Ramos (cell line): ENCODE measurements around the gene FOXK1.

Experiments
- in situ Hi-C: fragments of 300-500 bp; cut with MboI; formaldehyde crosslinking; loops from one replicate; pipeline ENCODE4 v1.14.3; 2022; ENCODE audit warnings: low sequenced_read_pairs; ENCODE audit not compliant: unreplicated experiment

Gene FOXK1

DNA sequence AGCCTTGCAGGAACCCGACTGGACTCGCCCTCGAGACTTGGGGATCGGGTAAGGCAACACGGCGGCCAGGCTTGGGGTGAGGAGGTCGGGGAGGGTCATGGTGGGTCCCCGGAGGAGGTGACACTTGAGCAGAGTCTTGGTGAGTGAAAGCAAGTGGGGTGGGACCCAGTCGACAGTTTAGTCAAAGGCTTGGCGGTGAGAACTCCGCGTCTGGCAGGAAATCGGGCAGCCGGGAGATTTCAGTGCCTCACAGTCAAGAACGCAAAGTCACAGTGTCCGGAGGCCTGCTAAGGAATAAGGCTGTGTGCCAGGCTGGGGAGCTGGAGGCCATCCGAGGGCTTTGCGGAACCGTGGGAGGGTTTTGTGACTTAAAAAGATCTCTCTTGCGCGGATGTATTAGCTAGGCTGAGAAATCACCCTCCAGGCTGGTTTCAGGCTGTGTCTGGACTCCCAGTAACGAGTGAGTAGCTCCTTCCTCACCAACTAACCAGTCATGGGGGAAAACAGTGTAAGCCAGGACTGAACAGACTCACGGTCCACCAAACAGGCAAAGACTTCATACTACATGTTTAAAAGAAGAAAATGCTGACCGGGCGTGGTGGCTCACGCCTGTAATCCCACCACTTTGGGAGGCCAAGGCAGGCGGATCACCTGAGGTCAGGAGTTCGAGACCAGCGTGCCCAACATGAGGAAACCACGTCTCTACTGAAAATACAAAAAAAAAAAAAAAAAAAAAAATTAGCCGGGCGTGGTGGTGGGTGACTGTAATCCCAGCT is 93.9 kb downstream of the FOXK1 start:
- in situ Hi-C loops, result no loop called here

- in situ Hi-C loops, result no loop called here
Observed at GRCh38 chr7:4779118-4779517, 97.0 kb downstream of the FOXK1 start.

GRCh38 chr7:4781366-4782069 is 99.4 kb downstream of the FOXK1 start:
- in situ Hi-C loops, result no loop called here

DNA sequence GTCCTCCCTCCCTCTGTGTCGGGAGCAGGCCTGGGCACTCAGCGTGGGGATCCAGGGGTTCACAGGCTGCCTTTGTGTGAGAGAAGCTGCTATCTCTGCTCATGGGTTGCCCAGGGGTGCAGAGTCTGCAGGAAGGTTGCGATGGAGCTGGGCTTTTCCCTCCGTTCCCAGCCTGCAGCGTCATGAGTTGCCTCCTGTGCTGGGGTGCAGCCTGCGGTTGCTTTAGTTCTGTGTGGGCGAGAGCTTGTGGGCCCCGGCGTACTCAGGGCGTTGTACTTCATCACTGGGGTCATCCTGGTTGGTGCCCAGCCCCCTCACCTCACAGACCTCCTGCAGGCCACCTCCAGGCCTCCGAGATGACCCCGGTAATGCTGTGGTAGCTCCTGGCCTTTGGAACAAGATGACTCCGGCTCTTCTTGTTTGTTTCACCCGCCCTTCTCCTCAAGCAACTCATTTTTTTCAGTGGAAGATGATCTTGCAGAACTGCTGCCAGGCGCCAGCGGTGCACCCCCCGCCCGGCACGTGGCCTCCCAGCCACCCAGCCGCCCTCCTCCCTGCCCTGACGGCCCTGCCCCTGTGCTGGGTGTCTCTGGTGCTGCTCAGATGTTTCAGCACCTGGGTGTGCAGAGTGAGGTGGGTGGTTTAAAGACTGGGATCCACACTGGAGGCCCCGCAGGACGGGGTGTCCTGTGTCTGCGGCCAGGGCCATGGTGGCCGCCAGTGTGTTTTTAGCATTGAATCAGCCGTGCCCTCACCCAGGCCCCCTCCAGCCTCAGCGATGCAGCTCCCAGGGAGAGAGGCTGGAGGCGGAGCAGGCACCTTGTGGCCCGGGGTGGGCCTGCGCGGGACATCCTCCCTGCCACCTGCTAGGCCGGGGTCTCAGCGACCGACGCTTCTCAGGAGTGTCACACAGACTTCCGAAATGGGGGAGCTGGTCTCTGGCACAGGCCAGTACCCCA is 100.5 kb downstream of the FOXK1 start:
- in situ Hi-C loops, result no loop called here

GRCh38 chr7:4783292-4783652 is 101.2 kb downstream of the FOXK1 start:
- in situ Hi-C loops, result no loop called here

GRCh38 chr7:4783762-4784351 is 101.8 kb downstream of the FOXK1 start:
- in situ Hi-C loops, result no loop called here

- in situ Hi-C loops, result no loop called here
Observed at GRCh38 chr7:4784799-4785198, 102.7 kb downstream of the FOXK1 start.

GRCh38 chr7:4785371-4785770 is 103.3 kb downstream of the FOXK1 start:
- in situ Hi-C loops, result no loop called here

- in situ Hi-C loops, result no loop called here
Observed at GRCh38 chr7:4786015-4786414, 103.9 kb downstream of the FOXK1 start.

GRCh38 chr7:4787541-4787940 is 105.4 kb downstream of the FOXK1 start:
- in situ Hi-C loops, result no loop called here

DNA sequence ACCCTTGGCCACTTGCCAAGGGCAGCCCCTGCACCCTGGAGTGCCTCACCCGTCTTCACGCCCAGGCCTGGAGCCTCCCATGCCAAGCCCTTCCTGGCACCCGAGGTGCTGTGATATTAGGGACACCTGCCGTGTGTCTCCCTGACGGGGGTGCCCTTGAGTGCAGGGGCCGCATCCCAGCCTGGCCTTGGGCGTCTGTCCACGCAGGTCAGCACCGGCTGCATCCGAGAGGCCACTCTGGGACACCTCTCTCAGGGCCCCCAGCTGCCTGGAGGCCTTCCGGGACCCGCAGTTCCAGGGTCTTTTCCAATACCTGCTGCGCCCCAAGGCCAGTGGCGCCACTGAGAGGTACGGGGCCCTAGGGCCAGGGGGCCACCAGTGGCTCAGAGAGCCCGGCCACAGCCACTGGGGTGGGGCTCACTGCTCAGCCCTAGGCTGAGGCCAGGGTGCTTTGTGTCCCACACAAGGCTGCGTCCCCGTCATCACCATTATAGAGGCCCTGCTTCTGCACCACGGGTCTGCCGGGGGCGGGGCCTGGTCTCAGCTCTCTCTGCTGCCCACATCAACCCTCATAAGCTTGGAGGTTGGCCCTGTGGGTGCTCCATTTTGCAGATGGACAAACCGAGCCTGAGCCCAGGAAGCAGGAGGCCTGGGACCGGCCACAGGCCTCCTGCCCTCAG is 106.0 kb downstream of the FOXK1 start:
- in situ Hi-C loops, result no loop called here

DNA sequence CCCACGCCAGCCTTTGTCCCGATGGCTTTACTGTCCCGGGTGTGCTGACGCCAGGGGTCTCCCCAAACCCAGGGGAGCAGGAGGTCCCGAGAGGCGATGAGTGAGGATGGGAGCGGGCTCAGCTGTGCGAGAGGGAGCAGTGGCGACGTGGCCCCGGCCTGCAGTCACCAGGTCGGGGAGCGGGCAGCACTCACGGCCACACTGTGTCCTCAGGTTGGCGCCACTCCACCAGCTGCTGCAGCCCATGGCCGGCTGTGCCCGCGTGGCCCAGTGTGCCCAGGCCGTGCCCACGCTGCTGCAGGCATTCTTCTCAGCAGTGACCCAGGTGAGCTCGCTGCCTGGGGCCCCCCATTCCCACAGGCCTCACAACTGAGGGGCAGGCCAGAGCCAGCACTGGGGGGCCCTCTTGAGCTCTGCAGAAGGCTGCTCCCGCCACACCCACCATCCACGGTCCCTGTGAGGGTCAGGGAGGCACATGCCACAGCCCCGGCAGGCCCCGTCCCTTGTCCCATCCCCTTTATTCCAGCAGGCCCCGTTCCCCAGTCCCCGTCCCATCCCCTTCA is 106.6 kb downstream of the FOXK1 start:
- in situ Hi-C loops, result no loop called here

DNA sequence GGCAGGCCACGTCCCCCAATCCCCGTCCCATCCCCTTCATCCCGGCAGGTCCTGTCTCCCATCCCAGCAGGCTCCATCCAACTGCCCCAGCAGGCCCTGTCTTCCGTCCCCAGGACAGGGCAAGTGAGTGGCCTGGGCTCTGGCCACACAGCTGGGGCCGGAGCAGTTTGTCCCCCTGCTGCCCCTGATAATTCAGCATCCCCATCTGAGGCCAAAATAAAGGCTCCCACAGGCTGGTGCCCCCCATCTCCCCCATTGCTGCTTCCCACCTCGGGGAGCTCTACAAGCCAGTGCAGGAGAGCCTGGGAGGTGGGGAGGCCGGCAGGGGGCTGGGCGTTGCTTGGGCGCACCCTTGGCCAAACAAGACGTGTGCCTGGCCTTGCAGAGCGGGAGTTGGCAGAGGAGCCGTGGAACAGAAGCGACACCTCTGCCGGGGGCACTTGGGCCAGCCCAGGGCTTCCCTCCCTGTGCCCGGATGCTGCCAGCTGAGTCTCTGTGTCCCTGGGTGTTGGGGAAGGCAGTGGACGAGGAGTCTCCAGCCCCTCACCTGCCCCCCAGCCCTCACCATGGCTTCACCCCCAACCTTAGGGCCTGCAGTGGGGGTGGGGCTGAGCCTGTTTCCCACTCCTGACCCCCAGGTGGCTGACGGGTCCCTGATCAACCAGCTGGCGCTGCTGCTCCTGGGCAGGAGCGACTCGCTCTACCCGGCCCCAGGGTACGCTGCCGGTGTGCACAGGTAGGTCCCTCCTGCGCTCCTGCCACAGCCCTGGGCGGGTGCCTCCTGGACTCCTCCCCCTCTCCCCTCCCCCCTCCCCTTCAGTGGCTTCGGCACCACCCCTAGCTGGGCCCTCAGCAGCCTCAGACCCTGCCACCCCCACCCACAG is 107.3 kb downstream of the FOXK1 start:
- in situ Hi-C loops, result no loop called here

GRCh38 chr7:4790078-4790465 is 108.0 kb downstream of the FOXK1 start:
- in situ Hi-C loops, result no loop called here

DNA sequence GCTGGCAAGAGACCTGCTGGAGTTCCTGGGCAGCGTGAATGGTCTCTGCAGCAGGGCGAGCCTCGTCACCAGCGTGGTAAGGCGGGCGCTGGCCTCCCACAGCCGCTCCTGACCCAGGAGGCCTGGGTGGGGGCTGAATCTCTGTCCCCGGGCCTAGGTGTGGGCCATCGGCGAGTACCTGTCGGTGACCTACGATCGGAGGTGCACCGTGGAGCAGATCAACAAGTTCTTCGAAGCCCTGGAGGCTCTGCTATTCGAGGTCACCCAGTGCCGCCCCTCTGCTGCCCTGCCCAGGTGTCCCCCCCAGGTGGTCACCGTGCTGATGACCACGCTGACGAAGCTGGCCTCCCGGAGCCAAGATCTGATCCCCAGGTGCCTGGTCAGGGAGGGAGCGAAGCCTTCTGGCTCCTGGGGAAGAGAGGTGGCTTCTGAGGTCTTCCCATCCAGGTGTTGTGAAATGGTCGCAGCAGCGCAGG is 108.5 kb downstream of the FOXK1 start:
- in situ Hi-C loops, result no loop called here

- in situ Hi-C loops, result no loop called here
Observed at GRCh38 chr7:4791101-4791737, 109.1 kb downstream of the FOXK1 start.

- in situ Hi-C loops, result no loop called here
Observed at GRCh38 chr7:4791738-4792536, 109.8 kb downstream of the FOXK1 start.
